ENCODE measurements around the gene WASHC2A.
"Not testable (repeated sequence)": the region's sequence is repeated elsewhere in the genome, so short reads cannot be mapped to it uniquely, and the experiment has no call there.

Gene WASHC2A

GRCh38 chr10:50035337-50035736 is 32.4 kb upstream of the WASHC2A start:
- H3K4me2 ChIP-seq (ENCODE audit: low read length, poor library complexity, severe bottlenecking); H3K27ac ChIP-seq (ENCODE audit: low read length, poor library complexity, severe bottlenecking); H3K4me1 ChIP-seq (ENCODE audit: control insufficient read depth, insufficient read depth, low read depth, low read length); H2BK15ac ChIP-seq (ENCODE audit: low read depth, poor library complexity, severe bottlenecking); H4K8ac ChIP-seq (ENCODE audit: low read length); H3K36me3 ChIP-seq (ENCODE audit: control insufficient read depth in 1 of 2, insufficient read depth in 2 of 2, low read depth in 1 of 2, low read length in 2 of 2); H3K9me3 ChIP-seq (ENCODE audit: control insufficient read depth, low read length); H3K27me3 ChIP-seq (ENCODE audit: control insufficient read depth in 1 of 2, insufficient read depth in 1 of 2, low read length in 2 of 2); H3K14ac ChIP-seq (ENCODE audit: low read length in 2 of 2); H3K4me3 ChIP-seq (ENCODE audit: insufficient read depth in 1 of 2, low read depth in 1 of 2, low read length in 2 of 2); H3K23ac ChIP-seq (ENCODE audit: low read length in 2 of 2); H2BK120ac ChIP-seq (ENCODE audit: low read depth, low read length); H2BK5ac ChIP-seq (ENCODE audit: low read depth, low read length, poor library complexity, severe bottlenecking); H3K9ac ChIP-seq (ENCODE audit: low read length); H4K91ac ChIP-seq (ENCODE audit: low read length); H3K18ac ChIP-seq (ENCODE audit: low read depth in 1 of 2, low read length in 2 of 2); H2AK5ac ChIP-seq (ENCODE audit: low read length, severe bottlenecking); H2BK12ac ChIP-seq (ENCODE audit: low read length in 2 of 2); H3K79me1 ChIP-seq (replicated peaks; ENCODE audit: low read length, poor library complexity, severe bottlenecking); H3K4ac ChIP-seq (ENCODE audit: low read depth in 1 of 2, low read length in 2 of 2); H2AFZ ChIP-seq (ENCODE audit: low read depth, low read length): not testable (repeated sequence)
- 80% methylated on average over 3 of the region's 4 CpGs for WGBS
- peak; percentile 33 for DNase-seq

- no peak overlapping the region for H2BK5ac ChIP-seq (ENCODE audit: low read depth, low read length, poor library complexity, severe bottlenecking)
- H3K18ac ChIP-seq (ENCODE audit: low read depth in 1 of 2, low read length in 2 of 2): no peak overlapping the region
- no peaks in the 10 kb centered on the region for H3K36me3 ChIP-seq (ENCODE audit: control insufficient read depth in 1 of 2, insufficient read depth in 2 of 2, low read depth in 1 of 2, low read length in 2 of 2)
- no peaks in the 10 kb centered on the region for H3K27me3 ChIP-seq (ENCODE audit: control insufficient read depth in 1 of 2, insufficient read depth in 1 of 2, low read length in 2 of 2)
- H3K4me3 ChIP-seq (ENCODE audit: insufficient read depth in 1 of 2, low read depth in 1 of 2, low read length in 2 of 2): no peak overlapping the region
- no peak overlapping the region for H3K23ac ChIP-seq (ENCODE audit: low read length in 2 of 2)
- no peak overlapping the region for H2BK120ac ChIP-seq (ENCODE audit: low read depth, low read length)
- H3K4me2 ChIP-seq (ENCODE audit: low read length, poor library complexity, severe bottlenecking): no peak overlapping the region
- 88% methylated on average over 5 of the region's 5 CpGs for WGBS
- no peak overlapping the region for H2AFZ ChIP-seq (ENCODE audit: low read depth, low read length)
- H3K14ac ChIP-seq (ENCODE audit: low read length in 2 of 2): no peak overlapping the region
- no peaks in the 10 kb centered on the region for H3K9me3 ChIP-seq (ENCODE audit: control insufficient read depth, low read length)
- no peak overlapping the region for H3K9ac ChIP-seq (ENCODE audit: low read length)
- no peak overlapping the region for H2BK15ac ChIP-seq (ENCODE audit: low read depth, poor library complexity, severe bottlenecking)
- no peak overlapping the region for H4K91ac ChIP-seq (ENCODE audit: low read length)
- H3K4ac ChIP-seq (ENCODE audit: low read depth in 1 of 2, low read length in 2 of 2): no peak overlapping the region
- no peak overlapping the region for H2BK12ac ChIP-seq (ENCODE audit: low read length in 2 of 2)
- H3K27ac ChIP-seq (ENCODE audit: low read length, poor library complexity, severe bottlenecking): no peak overlapping the region
- no peaks in the 10 kb centered on the region for H3K4me1 ChIP-seq (ENCODE audit: control insufficient read depth, insufficient read depth, low read depth, low read length)
- H4K8ac ChIP-seq (ENCODE audit: low read length): no peak overlapping the region
- no peak for DNase-seq
- H3K79me1 ChIP-seq (replicated peaks; ENCODE audit: low read length, poor library complexity, severe bottlenecking): no peaks in the 10 kb centered on the region
- H2AK5ac ChIP-seq (ENCODE audit: low read length, severe bottlenecking): no peak overlapping the region
Measured at GRCh38 chr10:50044941-50045664, 22.7 kb upstream of the WASHC2A start.

GRCh38 chr10:50046457-50046856 is 21.3 kb upstream of the WASHC2A start:
- not testable (repeated sequence) for H3K14ac ChIP-seq (ENCODE audit: low read length in 2 of 2); H2AK5ac ChIP-seq (ENCODE audit: low read length, severe bottlenecking); H3K4me2 ChIP-seq (ENCODE audit: low read length, poor library complexity, severe bottlenecking); H3K9ac ChIP-seq (ENCODE audit: low read length); H4K8ac ChIP-seq (ENCODE audit: low read length); H3K18ac ChIP-seq (ENCODE audit: low read depth in 1 of 2, low read length in 2 of 2); H3K27me3 ChIP-seq (ENCODE audit: control insufficient read depth in 1 of 2, insufficient read depth in 1 of 2, low read length in 2 of 2); DNase-seq; H3K27ac ChIP-seq (ENCODE audit: low read length, poor library complexity, severe bottlenecking); H3K4me1 ChIP-seq (ENCODE audit: control insufficient read depth, insufficient read depth, low read depth, low read length); H2AFZ ChIP-seq (ENCODE audit: low read depth, low read length); H3K4ac ChIP-seq (ENCODE audit: low read depth in 1 of 2, low read length in 2 of 2); H3K9me3 ChIP-seq (ENCODE audit: control insufficient read depth, low read length); H3K79me1 ChIP-seq (replicated peaks; ENCODE audit: low read length, poor library complexity, severe bottlenecking); H3K36me3 ChIP-seq (ENCODE audit: control insufficient read depth in 1 of 2, insufficient read depth in 2 of 2, low read depth in 1 of 2, low read length in 2 of 2); H2BK12ac ChIP-seq (ENCODE audit: low read length in 2 of 2); H3K23ac ChIP-seq (ENCODE audit: low read length in 2 of 2); H2BK5ac ChIP-seq (ENCODE audit: low read depth, low read length, poor library complexity, severe bottlenecking); H3K4me3 ChIP-seq (ENCODE audit: insufficient read depth in 1 of 2, low read depth in 1 of 2, low read length in 2 of 2); H2BK15ac ChIP-seq (ENCODE audit: low read depth, poor library complexity, severe bottlenecking); H2BK120ac ChIP-seq (ENCODE audit: low read depth, low read length); H4K91ac ChIP-seq (ENCODE audit: low read length)
- WGBS: 80% methylated on average over 2 of the region's 9 CpGs

GRCh38 chr10:50047594-50047993 is 20.2 kb upstream of the WASHC2A start:
- not testable (repeated sequence) for H3K4me1 ChIP-seq (ENCODE audit: control insufficient read depth, insufficient read depth, low read depth, low read length)

More at GRCh38 chr10:50047594-50047993, 20.2 kb upstream of the WASHC2A start:
- H3K79me1 ChIP-seq (replicated peaks; ENCODE audit: low read length, poor library complexity, severe bottlenecking); H2BK5ac ChIP-seq (ENCODE audit: low read depth, low read length, poor library complexity, severe bottlenecking); H3K27me3 ChIP-seq (ENCODE audit: control insufficient read depth in 1 of 2, insufficient read depth in 1 of 2, low read length in 2 of 2); H2BK15ac ChIP-seq (ENCODE audit: low read depth, poor library complexity, severe bottlenecking); H2BK12ac ChIP-seq (ENCODE audit: low read length in 2 of 2); H3K9me3 ChIP-seq (ENCODE audit: control insufficient read depth, low read length); H3K9ac ChIP-seq (ENCODE audit: low read length); H4K91ac ChIP-seq (ENCODE audit: low read length); H3K4me3 ChIP-seq (ENCODE audit: insufficient read depth in 1 of 2, low read depth in 1 of 2, low read length in 2 of 2); H3K4ac ChIP-seq (ENCODE audit: low read depth in 1 of 2, low read length in 2 of 2); H2AK5ac ChIP-seq (ENCODE audit: low read length, severe bottlenecking); H3K36me3 ChIP-seq (ENCODE audit: control insufficient read depth in 1 of 2, insufficient read depth in 2 of 2, low read depth in 1 of 2, low read length in 2 of 2); H3K18ac ChIP-seq (ENCODE audit: low read depth in 1 of 2, low read length in 2 of 2); H3K27ac ChIP-seq (ENCODE audit: low read length, poor library complexity, severe bottlenecking); DNase-seq; H3K14ac ChIP-seq (ENCODE audit: low read length in 2 of 2); H2BK120ac ChIP-seq (ENCODE audit: low read depth, low read length); H2AFZ ChIP-seq (ENCODE audit: low read depth, low read length); H3K23ac ChIP-seq (ENCODE audit: low read length in 2 of 2); H3K4me2 ChIP-seq (ENCODE audit: low read length, poor library complexity, severe bottlenecking); H4K8ac ChIP-seq (ENCODE audit: low read length): not testable (repeated sequence)
- 88% methylated on average over 3 of the region's 5 CpGs for WGBS
